HCT116 (cell line): ENCODE data around the gene ESF1. TPM values are rescaled to one million over a fixed set of nuclear protein-coding genes. Genes with fewer than 3 reads are reported as not detected.

Experiments used
- ATAC-seq: fragments of 200-7000 bp; cut with Tn5 transposase; 2 replicates; pipeline ENCODE4 v1.9.1; 2020; ENCODE audit warnings: mild to moderate bottlenecking, moderate library complexity
- BruUV-seq: library from RNA; stranded (reverse); fragments of 400-500 nt; replicated peaks from 2 replicates; lab custom pipeline; 2021; lab: Mats Ljungman, UMichigan
- CTCF ChIA-PET: fragments of 300-600 bp; sonication (Branson Sonifier 250); formaldehyde crosslinking; loops from one replicate; lab custom pipeline; 2021; ENCODE audit warnings: antibody characterized with exemption; lab: Charles Lee
- POLR2A ChIA-PET: fragments of 300-600, 350-600 bp; sonication (Branson Sonifier 250); formaldehyde crosslinking; loops from one replicate; lab custom pipeline; 2021; ENCODE audit warnings: antibody characterized with exemption; lab: Charles Lee
- RAD21 ChIA-PET, 2 experiments: fragments of 300-600 bp; sonication (Branson Sonifier 250); formaldehyde crosslinking; loops; one replicate each; lab custom pipeline; 2023; ENCODE audit warnings: low total read pairs in 2 of 2; ENCODE audit not compliant: uncharacterized antibody in 2 of 2, unreplicated experiment in 2 of 2, low non-redundant PET in 1 of 2; lab: Charles Lee
- DNase-seq: peaks from one replicate; pipeline ENCODE4 v3.0.0-alpha.2; 2010; ENCODE audit warnings: low read depth, low spot score
- H2AFZ ChIP-seq: fragments of 200-600 bp; shearing (Covaris generic), sonication (generic); 2 replicates; pipeline ENCODE4 v1.6.1; 2017; ENCODE audit warnings: low read depth, mixed run types, mixed read lengths, antibody characterized with exemption, low read length; ENCODE audit not compliant: poor library complexity, severe bottlenecking
- H3K27ac ChIP-seq: 2 replicates; pipeline ENCODE4 v1.5.1; 2012; ENCODE audit warnings: low read depth, low read length
- H3K27me3 ChIP-seq: fragments of 200-600 bp; sonication (generic); 2 replicates; pipeline ENCODE4 v1.6.1; 2016; ENCODE audit warnings: mixed run types, low read length, mixed read lengths; ENCODE audit not compliant: insufficient read depth
- H3K36me3 ChIP-seq, 2 experiments: fragments of 200-500 bp in 1 of 2; fragments of 200-600 bp in 1 of 2; sonication (Bioruptor generic) in 1 of 2; sonication (generic) in 1 of 2; 2 replicates each; pipeline versions ENCODE4 v1.5.1 to v1.6.1; 2014 to 2016; ENCODE audit warnings: low read length in 2 of 2, inconsistent platforms in 1 of 2, mixed read lengths in 1 of 2, mixed run types in 1 of 2; ENCODE audit not compliant: insufficient read depth in 2 of 2, control insufficient read depth in 1 of 2
- H3K4me1 ChIP-seq, 2 experiments: fragments of 200-600 bp in 1 of 2; sonication (generic) in 1 of 2; 2 replicates each; pipeline versions ENCODE4 v1.5.1 to v1.6.1; 2012 to 2017; ENCODE audit warnings: low read length in 2 of 2, inconsistent platforms in 1 of 2, mild to moderate bottlenecking in 1 of 2, mixed read lengths in 1 of 2, mixed run types in 1 of 2, moderate library complexity in 1 of 2; ENCODE audit not compliant: insufficient read depth in 2 of 2, control insufficient read depth in 1 of 2
- H3K4me2 ChIP-seq: fragments of 200-600 bp; sonication (generic); 2 replicates; pipeline ENCODE4 v1.6.1; 2017; ENCODE audit warnings: mixed run types, low read length, mixed read lengths
- H3K4me3 ChIP-seq, 2 experiments: fragments of 200-600 bp in 1 of 2; sonication (generic) in 1 of 2; replicated peaks in 1 of 2; 2 replicates each; pipeline ENCODE4 v1.5.1; 2011 to 2016; ENCODE audit warnings: low read length in 2 of 2, control low read depth in 1 of 2, low read depth in 1 of 2, mild to moderate bottlenecking in 1 of 2, mixed read lengths in 1 of 2, mixed run types in 1 of 2
- H3K79me2 ChIP-seq: fragments of 200-600 bp; sonication (generic); 2 replicates; pipeline ENCODE4 v1.6.1; 2017; ENCODE audit warnings: mild to moderate bottlenecking, mixed run types, low read length, moderate library complexity, mixed read lengths; ENCODE audit not compliant: insufficient read depth
- H3K9ac ChIP-seq: fragments of 200-600 bp; sonication (generic); 2 replicates; pipeline ENCODE4 v1.6.1; 2016; ENCODE audit warnings: low read length, mixed read lengths
- H3K9me2 ChIP-seq: fragments of 200-600 bp; sonication (generic), shearing (Covaris generic); 2 replicates; pipeline ENCODE4 v1.6.1; 2017; ENCODE audit warnings: mixed run types, mild to moderate bottlenecking, moderate library complexity; ENCODE audit not compliant: insufficient read depth
- H3K9me3 ChIP-seq, 2 experiments: fragments of 200-500 bp in 1 of 2; fragments of 200-600 bp in 1 of 2; sonication (Bioruptor generic) in 1 of 2; sonication (generic) in 1 of 2; 2 replicates each; pipeline ENCODE4 v1.6.1; 2014 to 2017; ENCODE audit warnings: low read length in 2 of 2, mixed read lengths in 2 of 2, inconsistent platforms in 1 of 2, low read depth in 1 of 2, mild to moderate bottlenecking in 1 of 2, mixed run types in 1 of 2, moderate library complexity in 1 of 2; ENCODE audit not compliant: control insufficient read depth in 1 of 2, insufficient read depth in 1 of 2
- H4K20me1 ChIP-seq: fragments of 200-600 bp; sonication (generic), shearing (Covaris generic); 2 replicates; pipeline ENCODE4 v1.6.1; 2017; ENCODE audit warnings: mixed run types, mild to moderate bottlenecking, moderate library complexity; ENCODE audit not compliant: insufficient read depth
- CBX3 ChIP-seq: IDR thresholded peaks from 2 replicates; pipeline ENCODE4 v1.6.1; 2012; ENCODE audit warnings: low read depth
- CEBPB ChIP-seq: IDR thresholded peaks from 2 replicates; pipeline ENCODE4 v1.6.1; 2012; ENCODE audit warnings: low read depth
- EGR1 ChIP-seq: IDR thresholded peaks from 2 replicates; pipeline ENCODE4 v1.6.1; 2012; ENCODE audit warnings: low read depth
- EZH2phosphoT487 ChIP-seq: fragments of 200-600 bp; IDR thresholded peaks from 2 replicates; pipeline ENCODE4 v1.6.1; 2018; ENCODE audit warnings: antibody characterized with exemption, borderline replicate concordance
- FOSL1 ChIP-seq: IDR thresholded peaks from 2 replicates; pipeline ENCODE4 v1.6.1; 2012; ENCODE audit warnings: low read depth
- POLR2A ChIP-seq: IDR thresholded peaks from 2 replicates; pipeline ENCODE4 v1.7.0; 2011; ENCODE audit warnings: borderline replicate concordance; ENCODE audit not compliant: insufficient read depth, insufficient read length; ENCODE audit errors: extremely low read depth
- RAD21 ChIP-seq: IDR thresholded peaks from 2 replicates; pipeline ENCODE4 v1.6.1; 2012; ENCODE audit warnings: low read depth, mild to moderate bottlenecking
- SIN3A ChIP-seq: IDR thresholded peaks from 2 replicates; pipeline ENCODE4 v1.6.1; 2012; ENCODE audit warnings: low read depth
- ZNF274 ChIP-seq: fragments of 200-500 bp; sonication (Bioruptor generic); IDR thresholded peaks from 2 replicates; pipeline ENCODE4 v1.6.1; 2014; ENCODE audit warnings: mild to moderate bottlenecking, low read depth, low read length, inconsistent platforms
- intact Hi-C: fragments of 100-400 bp; cut with micrococcal nuclease; formaldehyde crosslinking; loops from 2 replicates; pipeline ENCODE4 v1.10.0; 2022
- total RNA-seq: library from RNA; stranded (reverse); gene quantifications from one replicate; pipeline ENCODE4 v1.2.1, GENCODE V29; 2021; ENCODE audit not compliant: unreplicated experiment
- TF ChIP-seq, protein P1 (sequence below): IDR thresholded peaks from 2 replicates; pipeline ENCODE4 v1.6.1; 2012
- TF ChIP-seq, protein P2 (sequence below): IDR thresholded peaks from 2 replicates; pipeline ENCODE4 v1.6.1; 2012
- TF ChIP-seq, protein P3 (sequence below): IDR thresholded peaks from 2 replicates; pipeline ENCODE4 v1.6.1; 2012; ENCODE audit warnings: low read depth
- TF ChIP-seq, protein P4 (sequence below): IDR thresholded peaks from 2 replicates; pipeline ENCODE4 v1.6.1; 2011; ENCODE audit warnings: mild to moderate bottlenecking, low read length, moderate library complexity; ENCODE audit not compliant: insufficient replicate concordance; ENCODE audit errors: extremely low read depth

The ESF1 gene
- total RNA-seq, 1 experiment from 2014 or later = 25.4 TPM

DNA sequence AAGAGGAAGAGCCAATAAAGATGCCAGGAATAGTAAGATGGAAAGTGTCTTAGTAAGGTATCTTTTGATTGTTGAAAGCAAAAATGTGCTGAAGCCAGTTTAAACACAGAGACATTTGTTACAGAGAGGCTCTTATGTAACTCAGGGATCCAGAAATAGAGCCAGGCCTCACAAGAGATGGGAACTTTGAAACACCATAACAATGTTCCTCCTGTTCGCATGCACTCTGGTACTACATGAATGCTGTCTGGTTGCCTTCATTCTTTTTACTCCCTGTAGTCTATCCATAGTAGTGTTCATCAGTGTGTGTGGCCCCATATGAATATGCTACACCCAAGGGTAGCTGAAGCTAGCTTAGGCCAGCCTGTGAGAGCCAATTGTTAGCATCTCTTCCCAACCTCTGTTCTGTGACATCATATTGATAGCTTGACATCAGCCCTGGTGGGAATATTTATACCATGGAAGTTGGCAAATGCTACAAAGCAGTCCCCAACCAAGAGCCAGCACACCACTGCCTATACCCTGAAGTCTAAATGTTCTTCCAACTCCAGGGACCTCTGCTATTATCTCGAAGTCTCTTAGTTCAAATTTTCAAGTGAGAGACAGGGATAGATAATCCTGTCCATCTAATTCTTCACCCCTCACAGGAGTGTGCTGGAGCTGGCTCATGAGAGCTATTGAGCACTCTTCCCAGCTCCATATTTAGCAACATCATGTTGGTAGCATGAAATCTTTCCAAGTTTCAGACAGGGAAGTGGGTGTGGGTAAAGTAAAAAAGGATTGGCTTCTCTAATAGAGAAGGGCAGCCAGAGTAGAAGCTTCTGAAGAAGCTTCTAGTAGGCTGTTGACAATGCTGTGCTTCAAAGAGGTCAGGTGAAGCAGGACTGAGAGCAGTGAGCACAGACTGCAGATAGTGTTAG lies 7.1 kb upstream of the ESF1 start:
- Histone ChIP-seq H3K27me3 (no peaks in the 10 kb centered on the region), H3K4me3 (no peak overlapping the region), H3K4me2 (no peak overlapping the region), H3K4me1 (0 out of 4 replicates have a peak, but pooled peaks cover 0 to under 1% of the 10 kb centered on the region in 2 experiments), H3K9ac (no peak overlapping the region), H3K9me2 (no peaks in the 10 kb centered on the region), H3K36me3 (peaks cover 41 to 49% of the 10 kb centered on the region in 2 experiments), H3K79me2 (peaks cover 49% of the 10 kb centered on the region), H4K20me1 (no peaks in the 10 kb centered on the region), H2AFZ (no peak overlapping the region), H3K9me3 (no peaks in the 10 kb centered on the region), H3K27ac (no peak overlapping the region)
- ATAC-seq (no peak), DNase-seq (no peak)
- intact Hi-C loops = no loop called here
- BruUV-seq = no TSS peak
- RAD21 ChIA-PET = no interaction called here
- TF ChIP-seq, protein P1, sequence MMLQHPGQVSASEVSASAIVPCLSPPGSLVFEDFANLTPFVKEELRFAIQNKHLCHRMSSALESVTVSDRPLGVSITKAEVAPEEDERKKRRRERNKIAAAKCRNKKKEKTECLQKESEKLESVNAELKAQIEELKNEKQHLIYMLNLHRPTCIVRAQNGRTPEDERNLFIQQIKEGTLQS = no peak
- TF ChIP-seq EGR1 (no peak), RAD21 (no peak), SIN3A (no peak), ZNF274 (no peak), CEBPB (no peak), POLR2A (no peak)
- TF ChIP-seq, protein P2, sequence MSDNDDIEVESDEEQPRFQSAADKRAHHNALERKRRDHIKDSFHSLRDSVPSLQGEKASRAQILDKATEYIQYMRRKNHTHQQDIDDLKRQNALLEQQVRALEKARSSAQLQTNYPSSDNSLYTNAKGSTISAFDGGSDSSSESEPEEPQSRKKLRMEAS = no peak
- POLR2A ChIA-PET = no interaction called here
- CTCF ChIA-PET = interaction anchor here (1.4 kb wide), 1 partner anchor 20 kb away, joined by 4 read pairs; no protein-coding TSS in a partner anchor

DNA sequence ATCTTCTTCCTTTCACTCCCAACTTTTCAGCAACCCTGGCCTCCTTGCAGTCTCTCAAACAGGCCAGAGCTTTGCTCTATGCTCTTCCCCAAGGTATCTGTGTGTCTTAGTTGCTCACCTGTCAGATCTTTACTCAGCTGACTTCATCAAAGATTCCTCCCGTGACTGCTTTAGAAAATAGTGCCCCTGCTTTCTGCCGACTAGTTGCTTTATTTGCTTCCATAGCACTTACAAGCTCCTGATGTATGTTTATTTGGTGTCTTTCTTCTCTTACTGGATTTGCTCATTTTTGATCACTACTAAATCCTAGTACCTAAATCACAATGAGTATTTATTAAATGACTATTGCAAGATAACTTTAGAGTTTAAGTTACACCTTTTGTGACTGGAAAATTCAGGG lies 6.0 kb upstream of the ESF1 start:
- H3K9ac ChIP-seq = no peak overlapping the region
- H3K79me2 ChIP-seq = peaks cover 60% of the 10 kb centered on the region
- no peak for DNase-seq
- H3K4me3 ChIP-seq = no peak overlapping the region
- H4K20me1 ChIP-seq = no peaks in the 10 kb centered on the region
- H3K9me3 ChIP-seq = no peaks in the 10 kb centered on the region
- ATAC-seq = no peak
- no peak overlapping the region for H3K27ac ChIP-seq
- RAD21 ChIA-PET = no interaction called here
- BruUV-seq = no TSS peak
- POLR2A ChIA-PET = no interaction called here
- H3K4me2 ChIP-seq = no peak overlapping the region
- no peak overlapping the region for H2AFZ ChIP-seq
- no peaks in the 10 kb centered on the region for H3K9me2 ChIP-seq
- H3K4me1 ChIP-seq = peaks cover 7 to 11% of the 10 kb centered on the region in 2 experiments; a peak in 3 of 4 replicates
- CTCF ChIA-PET = no interaction called here
- peaks cover 36 to 43% of the 10 kb centered on the region in 2 experiments for H3K36me3 ChIP-seq
- intact Hi-C loops = no loop called here
- no peaks in the 10 kb centered on the region for H3K27me3 ChIP-seq
- TF ChIP-seq CBX3 = no peak
- no peak for TF ChIP-seq ZNF274
- no peak for TF ChIP-seq SIN3A
- TF ChIP-seq RAD21 = no peak
- no peak for TF ChIP-seq EZH2phosphoT487
- TF ChIP-seq, protein P3, sequence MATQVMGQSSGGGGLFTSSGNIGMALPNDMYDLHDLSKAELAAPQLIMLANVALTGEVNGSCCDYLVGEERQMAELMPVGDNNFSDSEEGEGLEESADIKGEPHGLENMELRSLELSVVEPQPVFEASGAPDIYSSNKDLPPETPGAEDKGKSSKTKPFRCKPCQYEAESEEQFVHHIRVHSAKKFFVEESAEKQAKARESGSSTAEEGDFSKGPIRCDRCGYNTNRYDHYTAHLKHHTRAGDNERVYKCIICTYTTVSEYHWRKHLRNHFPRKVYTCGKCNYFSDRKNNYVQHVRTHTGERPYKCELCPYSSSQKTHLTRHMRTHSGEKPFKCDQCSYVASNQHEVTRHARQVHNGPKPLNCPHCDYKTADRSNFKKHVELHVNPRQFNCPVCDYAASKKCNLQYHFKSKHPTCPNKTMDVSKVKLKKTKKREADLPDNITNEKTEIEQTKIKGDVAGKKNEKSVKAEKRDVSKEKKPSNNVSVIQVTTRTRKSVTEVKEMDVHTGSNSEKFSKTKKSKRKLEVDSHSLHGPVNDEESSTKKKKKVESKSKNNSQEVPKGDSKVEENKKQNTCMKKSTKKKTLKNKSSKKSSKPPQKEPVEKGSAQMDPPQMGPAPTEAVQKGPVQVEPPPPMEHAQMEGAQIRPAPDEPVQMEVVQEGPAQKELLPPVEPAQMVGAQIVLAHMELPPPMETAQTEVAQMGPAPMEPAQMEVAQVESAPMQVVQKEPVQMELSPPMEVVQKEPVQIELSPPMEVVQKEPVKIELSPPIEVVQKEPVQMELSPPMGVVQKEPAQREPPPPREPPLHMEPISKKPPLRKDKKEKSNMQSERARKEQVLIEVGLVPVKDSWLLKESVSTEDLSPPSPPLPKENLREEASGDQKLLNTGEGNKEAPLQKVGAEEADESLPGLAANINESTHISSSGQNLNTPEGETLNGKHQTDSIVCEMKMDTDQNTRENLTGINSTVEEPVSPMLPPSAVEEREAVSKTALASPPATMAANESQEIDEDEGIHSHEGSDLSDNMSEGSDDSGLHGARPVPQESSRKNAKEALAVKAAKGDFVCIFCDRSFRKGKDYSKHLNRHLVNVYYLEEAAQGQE = no peak
- TF ChIP-seq FOSL1 = no peak
- no peak for TF ChIP-seq CEBPB
- TF ChIP-seq, protein P4, sequence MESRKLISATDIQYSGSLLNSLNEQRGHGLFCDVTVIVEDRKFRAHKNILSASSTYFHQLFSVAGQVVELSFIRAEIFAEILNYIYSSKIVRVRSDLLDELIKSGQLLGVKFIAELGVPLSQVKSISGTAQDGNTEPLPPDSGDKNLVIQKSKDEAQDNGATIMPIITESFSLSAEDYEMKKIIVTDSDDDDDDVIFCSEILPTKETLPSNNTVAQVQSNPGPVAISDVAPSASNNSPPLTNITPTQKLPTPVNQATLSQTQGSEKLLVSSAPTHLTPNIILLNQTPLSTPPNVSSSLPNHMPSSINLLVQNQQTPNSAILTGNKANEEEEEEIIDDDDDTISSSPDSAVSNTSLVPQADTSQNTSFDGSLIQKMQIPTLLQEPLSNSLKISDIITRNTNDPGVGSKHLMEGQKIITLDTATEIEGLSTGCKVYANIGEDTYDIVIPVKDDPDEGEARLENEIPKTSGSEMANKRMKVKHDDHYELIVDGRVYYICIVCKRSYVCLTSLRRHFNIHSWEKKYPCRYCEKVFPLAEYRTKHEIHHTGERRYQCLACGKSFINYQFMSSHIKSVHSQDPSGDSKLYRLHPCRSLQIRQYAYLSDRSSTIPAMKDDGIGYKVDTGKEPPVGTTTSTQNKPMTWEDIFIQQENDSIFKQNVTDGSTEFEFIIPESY = no peak
